MCF 10A (cell line): Measurements from ENCODE around the gene PUS10. TPM values are rescaled to one million over a fixed set of nuclear protein-coding genes. Genes with fewer than 3 reads are reported as not detected.

Experiments
- BruUV-seq: library from RNA; stranded (reverse); fragments of 400-500 nt; replicated peaks from 2 replicates; lab custom pipeline; 2021; lab: Mats Ljungman, UMichigan
- CTCF ChIA-PET: fragments of 300-600 bp; sonication (Branson Sonifier 250); formaldehyde crosslinking; extraction: SDS; loops from one replicate; lab custom pipeline; 2021; ENCODE audit warnings: antibody characterized with exemption, inconsistent platforms; lab: Yijun Ruan, JAX
- POLR2A ChIA-PET: fragments of 300-600, 350-650 bp; sonication (Branson Sonifier 250); formaldehyde crosslinking; extraction: SDS; loops from one replicate; lab custom pipeline; 2020; ENCODE audit warnings: antibody characterized with exemption, inconsistent platforms; lab: Yijun Ruan, JAX
- DNase-seq: peaks from one replicate; pipeline ENCODE4 v3.0.0-alpha.2; 2018; ENCODE audit not compliant: unreplicated experiment
- H3K27ac Mint-ChIP-seq: one replicate; pipeline ENCODE4 v1.8.0; 2022; ENCODE audit warnings: mild to moderate bottlenecking, low read depth, mixed read lengths; ENCODE audit not compliant: unreplicated experiment
- H3K27me3 Mint-ChIP-seq: one replicate; pipeline ENCODE4 v1.8.0; 2022; ENCODE audit warnings: mixed read lengths; ENCODE audit not compliant: insufficient read depth, unreplicated experiment
- H3K36me3 Mint-ChIP-seq: one replicate; pipeline ENCODE4 v1.8.0; 2022; ENCODE audit warnings: mild to moderate bottlenecking, moderate library complexity, mixed read lengths; ENCODE audit not compliant: insufficient read depth, unreplicated experiment
- H3K4me1 Mint-ChIP-seq: one replicate; pipeline ENCODE4 v1.8.0; 2022; ENCODE audit warnings: mixed read lengths; ENCODE audit not compliant: insufficient read depth, unreplicated experiment
- H3K4me3 Mint-ChIP-seq: one replicate; pipeline ENCODE4 v1.8.0; 2022; ENCODE audit warnings: mild to moderate bottlenecking, moderate library complexity, mixed read lengths; ENCODE audit not compliant: unreplicated experiment
- H3K9me3 Mint-ChIP-seq: one replicate; pipeline ENCODE4 v1.8.0; 2022; ENCODE audit warnings: mixed read lengths; ENCODE audit not compliant: unreplicated experiment
- intact Hi-C: fragments of 100-400 bp; cut with micrococcal nuclease; formaldehyde crosslinking; loops from 2 replicates; pipeline ENCODE4 v1.14.1; 2022
- total RNA-seq: library from RNA; stranded (reverse); gene quantifications from 2 replicates; pipeline ENCODE4 v1.2.3, GENCODE V29; 2022
- TF ChIP-seq, protein P1 (sequence below): fragments of 200-600 bp; IDR thresholded peaks from one replicate; pipeline ENCODE4 v1.8.0; 2022; ENCODE audit warnings: antibody characterized with exemption, mild to moderate bottlenecking; ENCODE audit not compliant: unreplicated experiment

PUS10 gene
- total RNA-seq, 1 experiment from 2014 or later: 5.0 TPM

DNA sequence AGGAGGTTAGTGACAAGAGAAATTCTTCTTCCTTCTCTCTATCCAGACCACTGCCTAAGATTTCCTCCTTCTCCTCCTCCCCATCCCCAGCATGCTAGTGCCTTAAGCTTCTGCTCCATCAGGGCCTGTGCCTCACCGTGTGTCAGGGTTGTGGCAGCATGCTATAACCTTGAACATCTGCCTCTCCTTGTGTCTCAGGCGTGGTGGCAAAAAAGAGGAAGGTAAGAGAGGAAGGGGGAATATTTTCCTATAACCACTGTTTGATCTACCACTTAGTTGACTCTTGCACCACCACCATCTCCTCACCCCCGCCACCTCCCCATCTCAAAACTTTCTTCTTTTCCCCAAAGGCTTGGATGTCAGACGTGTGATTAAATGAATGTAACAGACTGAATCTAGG lies 38.8 kb downstream of the PUS10 start:
- no peaks in the 10 kb centered on the region for H3K4me1 Mint-ChIP-seq
- no peak overlapping the region for H3K27ac Mint-ChIP-seq
- intact Hi-C loops: no loop called here
- BruUV-seq: no TSS peak
- H3K9me3 Mint-ChIP-seq: no peaks in the 10 kb centered on the region
- TF ChIP-seq, protein P1, sequence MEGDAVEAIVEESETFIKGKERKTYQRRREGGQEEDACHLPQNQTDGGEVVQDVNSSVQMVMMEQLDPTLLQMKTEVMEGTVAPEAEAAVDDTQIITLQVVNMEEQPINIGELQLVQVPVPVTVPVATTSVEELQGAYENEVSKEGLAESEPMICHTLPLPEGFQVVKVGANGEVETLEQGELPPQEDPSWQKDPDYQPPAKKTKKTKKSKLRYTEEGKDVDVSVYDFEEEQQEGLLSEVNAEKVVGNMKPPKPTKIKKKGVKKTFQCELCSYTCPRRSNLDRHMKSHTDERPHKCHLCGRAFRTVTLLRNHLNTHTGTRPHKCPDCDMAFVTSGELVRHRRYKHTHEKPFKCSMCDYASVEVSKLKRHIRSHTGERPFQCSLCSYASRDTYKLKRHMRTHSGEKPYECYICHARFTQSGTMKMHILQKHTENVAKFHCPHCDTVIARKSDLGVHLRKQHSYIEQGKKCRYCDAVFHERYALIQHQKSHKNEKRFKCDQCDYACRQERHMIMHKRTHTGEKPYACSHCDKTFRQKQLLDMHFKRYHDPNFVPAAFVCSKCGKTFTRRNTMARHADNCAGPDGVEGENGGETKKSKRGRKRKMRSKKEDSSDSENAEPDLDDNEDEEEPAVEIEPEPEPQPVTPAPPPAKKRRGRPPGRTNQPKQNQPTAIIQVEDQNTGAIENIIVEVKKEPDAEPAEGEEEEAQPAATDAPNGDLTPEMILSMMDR: no peak
- H3K27me3 Mint-ChIP-seq: no peaks in the 10 kb centered on the region
- ChIA-PET POLR2A (no interaction called here), CTCF (no interaction called here)
- H3K4me3 Mint-ChIP-seq: no peak overlapping the region
- no peaks in the 10 kb centered on the region for H3K36me3 Mint-ChIP-seq
- DNase-seq: no peak

DNA sequence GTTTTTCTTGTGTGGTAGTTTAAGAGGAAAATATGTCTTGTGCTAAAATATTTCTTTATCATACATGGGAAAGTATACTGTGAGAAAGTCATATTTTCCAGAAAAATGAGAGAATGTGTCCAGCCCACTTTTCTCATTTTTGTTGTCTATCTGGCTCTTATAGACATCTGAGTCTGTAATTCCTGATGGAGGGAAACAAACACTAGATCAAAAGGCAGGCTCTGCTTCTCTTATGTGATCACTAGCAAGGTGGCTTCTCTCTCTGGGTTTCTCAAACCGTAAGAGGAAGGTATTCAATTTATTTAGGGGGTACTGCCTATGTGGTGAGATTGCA lies 40.5 kb downstream of the PUS10 start:
- POLR2A ChIA-PET: interaction anchor here (1.1 to 1.4 kb wide), 2 partner anchors 9 to 19 kb away, joined by 3 read pairs; no protein-coding TSS in a partner anchor
- intact Hi-C loops: no loop called here
- CTCF ChIA-PET: no interaction called here
- Mint-ChIP-seq H3K27ac (no peak overlapping the region), H3K27me3 (no peaks in the 10 kb centered on the region), H3K9me3 (no peaks in the 10 kb centered on the region), H3K36me3 (peaks cover 5% of the 10 kb centered on the region), H3K4me3 (no peak overlapping the region), H3K4me1 (no peaks in the 10 kb centered on the region)
- TF ChIP-seq, protein P1: no peak
- BruUV-seq: no TSS peak
- DNase-seq: no peak

DNA sequence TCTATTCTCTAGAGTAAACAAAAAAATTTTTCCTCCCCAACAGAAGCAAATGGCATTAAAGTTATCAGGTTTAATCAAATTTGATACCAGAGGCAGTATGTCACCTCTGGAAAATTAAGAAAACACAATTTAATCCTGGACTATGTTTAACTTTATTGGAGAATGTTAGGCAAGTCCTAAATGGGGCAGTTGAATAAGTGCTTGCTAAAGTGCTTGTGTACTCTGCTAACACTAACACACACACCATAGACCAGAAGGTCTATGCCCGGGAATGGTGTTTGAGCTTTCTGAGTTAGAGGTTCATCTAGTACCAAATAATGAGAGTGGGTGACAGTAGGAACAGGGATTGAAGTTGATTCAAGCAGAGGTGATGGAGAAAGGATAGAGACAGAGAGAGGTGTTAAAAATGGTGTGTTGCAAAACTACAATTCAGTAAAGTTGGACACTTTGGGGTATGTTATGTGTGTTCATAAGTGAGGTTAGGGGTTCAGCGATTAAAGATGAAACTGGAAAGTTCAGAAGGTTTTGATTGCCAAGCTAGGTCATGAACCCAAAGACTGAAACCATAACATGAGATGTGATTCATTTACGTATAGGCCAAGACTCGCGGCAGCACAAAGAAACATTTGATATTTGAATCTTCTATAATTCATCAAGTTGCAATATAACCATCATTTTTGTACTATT lies 41.0 kb downstream of the PUS10 start:
- intact Hi-C loops: no loop called here
- no peak for DNase-seq
- no TSS peak for BruUV-seq
- no peaks in the 10 kb centered on the region for H3K4me1 Mint-ChIP-seq
- H3K9me3 Mint-ChIP-seq: no peaks in the 10 kb centered on the region
- no peak overlapping the region for H3K27ac Mint-ChIP-seq
- POLR2A ChIA-PET: interaction anchor here (0.7 to 1.4 kb wide), 4 partner anchors 9 to 132 kb away, joined by 3 read pairs; no protein-coding TSS in a partner anchor
- H3K4me3 Mint-ChIP-seq: no peak overlapping the region
- peaks cover 6% of the 10 kb centered on the region for H3K36me3 Mint-ChIP-seq
- CTCF ChIA-PET: no interaction called here
- H3K27me3 Mint-ChIP-seq: no peaks in the 10 kb centered on the region
- TF ChIP-seq, protein P1: no peak

DNA sequence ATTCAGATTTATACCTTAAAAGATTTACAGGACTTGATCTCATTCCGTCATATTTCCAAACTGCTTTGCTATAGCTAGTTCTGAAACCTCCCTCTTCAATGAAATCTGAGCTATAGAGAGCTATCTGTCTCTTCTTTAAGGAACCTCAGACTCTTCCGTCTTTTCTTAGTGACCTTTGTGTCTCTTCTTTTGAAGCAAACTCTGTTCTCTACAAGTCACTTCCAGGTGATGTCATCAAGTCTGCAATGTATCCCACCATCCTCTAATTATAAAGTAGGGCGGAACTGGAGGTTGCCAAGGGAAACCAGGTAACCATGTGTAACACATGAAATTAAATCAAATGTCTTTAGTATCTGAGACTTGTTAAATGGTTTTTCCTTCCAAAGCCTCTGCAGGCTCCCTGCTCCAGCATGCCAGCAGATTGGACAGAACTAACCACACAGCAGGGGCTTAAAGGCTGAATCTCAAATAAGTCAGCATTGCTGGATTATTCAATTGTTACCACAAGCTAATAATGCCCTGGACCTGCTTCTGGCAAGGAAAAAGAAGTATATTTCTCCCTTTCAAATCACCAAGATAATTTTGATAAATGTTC lies 41.7 kb downstream of the PUS10 start:
- intact Hi-C loops: no loop called here
- CTCF ChIA-PET: no interaction called here
- Mint-ChIP-seq H3K4me1 (no peaks in the 10 kb centered on the region), H3K9me3 (no peaks in the 10 kb centered on the region), H3K27ac (no peak overlapping the region), H3K36me3 (peaks cover 6% of the 10 kb centered on the region), H3K4me3 (no peak overlapping the region), H3K27me3 (no peaks in the 10 kb centered on the region)
- TF ChIP-seq, protein P1: no peak
- DNase-seq: no peak
- POLR2A ChIA-PET: interaction anchor here (0.7 to 1.4 kb wide), 3 partner anchors 11 to 131 kb away, joined by 3 read pairs; no protein-coding TSS in a partner anchor
- BruUV-seq: no TSS peak
